PC-9 (cell line): Measurements from ENCODE around the gene ABL2. TPM values are rescaled to one million over a fixed set of nuclear protein-coding genes. Genes with fewer than 3 reads are reported as not detected.

Experiments used
- BruUV-seq: library from RNA; stranded (reverse); fragments of 400-500 nt; replicated peaks from 2 replicates; lab custom pipeline; 2021; lab: Mats Ljungman, UMichigan
- CTCF ChIA-PET: fragments of 300-600 bp; sonication (Branson Sonifier 250); formaldehyde crosslinking; loops from one replicate; lab custom pipeline; 2022; ENCODE audit warnings: antibody characterized with exemption; lab: Charles Lee
- POLR2A ChIA-PET: fragments of 300-600 bp; sonication (Branson Sonifier 250); formaldehyde crosslinking; loops from one replicate; lab custom pipeline; 2022; ENCODE audit warnings: antibody characterized with exemption; ENCODE audit not compliant: unreplicated experiment; lab: Charles Lee
- DNase-seq, 2 experiments: peaks; one replicate each; pipeline versions ENCODE4 v3.0.0 to v3.0.0-alpha.2; 2015 to 2022; ENCODE audit warnings: mixed read lengths in 1 of 2
- H2AFZ ChIP-seq: fragments of 200-600 bp; sonication (generic); 2 replicates; pipeline ENCODE4 v1.8.1; 2017; ENCODE audit warnings: antibody characterized with exemption
- H3F3A ChIP-seq: fragments of 200-600 bp; sonication (generic); 2 replicates; pipeline ENCODE4 v1.8.1; 2017; ENCODE audit warnings: antibody characterized with exemption, mild to moderate bottlenecking, low read depth; ENCODE audit not compliant: insufficient read depth
- H3K27ac ChIP-seq: fragments of 200-600 bp; sonication (generic); 2 replicates; pipeline ENCODE4 v1.6.1; 2016; ENCODE audit warnings: mixed run types
- H3K27me3 ChIP-seq: fragments of 200-600 bp; sonication (generic); 2 replicates; pipeline ENCODE4 v1.6.1; 2016; ENCODE audit warnings: low read depth, mixed run types; ENCODE audit not compliant: insufficient read depth
- H3K36me3 ChIP-seq: fragments of 200-600 bp; sonication (generic); 2 replicates; pipeline ENCODE4 v1.6.1; 2016; ENCODE audit warnings: low read depth, mixed run types
- H3K4me1 ChIP-seq: fragments of 200-600 bp; sonication (generic); replicated peaks from 2 replicates; pipeline ENCODE4 v1.6.1; 2016; ENCODE audit warnings: mixed run types; ENCODE audit not compliant: insufficient read depth
- H3K4me2 ChIP-seq: fragments of 200-600 bp; sonication (generic); 2 replicates; pipeline ENCODE4 v1.6.1; 2017; ENCODE audit warnings: mixed run types
- H3K4me3 ChIP-seq: fragments of 200-600 bp; sonication (generic); 2 replicates; pipeline ENCODE4 v1.6.1; 2016; ENCODE audit warnings: mixed run types
- H3K79me2 ChIP-seq: fragments of 200-600 bp; sonication (generic); 2 replicates; pipeline ENCODE4 v1.6.1; 2017; ENCODE audit warnings: low read depth, mixed run types
- H3K9me2 ChIP-seq: fragments of 200-600 bp; sonication (generic); 2 replicates; pipeline ENCODE4 v1.8.1; 2017; ENCODE audit warnings: mild to moderate bottlenecking; ENCODE audit not compliant: insufficient read depth
- H3K9me3 ChIP-seq: fragments of 200-600 bp; sonication (generic); 2 replicates; pipeline ENCODE4 v1.8.1; 2016; ENCODE audit warnings: low read depth; ENCODE audit not compliant: insufficient read depth
- H4K20me1 ChIP-seq: fragments of 200-600 bp; sonication (generic); 2 replicates; pipeline ENCODE4 v1.8.1; 2017; ENCODE audit not compliant: insufficient read depth
- EZH2 ChIP-seq: fragments of 200-600 bp; sonication (generic); IDR thresholded peaks from 2 replicates; pipeline ENCODE4 v1.8.0; 2017; ENCODE audit warnings: antibody characterized with exemption, low read depth
- intact Hi-C: fragments of 100-400 bp; cut with micrococcal nuclease; formaldehyde crosslinking; loops from one replicate; pipeline ENCODE4 v1.10.0; 2022; ENCODE audit not compliant: unreplicated experiment
- total RNA-seq: library from RNA; stranded (reverse); gene quantifications from 2 replicates; pipeline ENCODE4 v1.2.3, GENCODE V29; 2021
- TF ChIP-seq, protein P1 (sequence below): fragments of 200-600 bp; sonication (generic); conservative IDR thresholded peaks from 2 replicates; pipeline ENCODE4 v1.6.1; 2017; ENCODE audit warnings: mixed run types, antibody characterized with exemption, mild to moderate bottlenecking, moderate library complexity

The ABL2 gene
- total RNA-seq, 1 experiment from 2014 or later: 27.4 TPM

DNA sequence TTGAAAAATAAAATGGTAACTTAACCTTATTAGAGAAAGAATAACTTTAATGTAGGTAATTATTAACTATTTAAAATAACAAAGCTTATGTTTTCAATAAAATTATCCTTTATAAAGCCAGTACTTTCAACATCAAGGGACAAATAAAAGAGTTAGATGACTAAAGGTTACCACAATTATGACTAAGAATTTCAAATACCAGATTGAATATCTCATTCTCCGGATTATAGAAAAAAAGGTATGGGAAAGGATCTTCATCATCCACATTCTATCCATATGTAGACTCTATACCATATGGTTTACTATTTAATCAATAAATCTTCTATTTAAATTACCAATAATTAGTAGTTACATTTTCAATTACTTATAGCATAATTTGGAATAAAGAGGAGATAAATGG, 84.9 kb downstream of the ABL2 start:
- Histone ChIP-seq H3K4me1 (peaks cover 44% of the 10 kb centered on the region), H3K79me2 (peaks cover 60% of the 10 kb centered on the region), H3K27ac (peak overlapping the region; percentile 94), H3K4me3 (no peak overlapping the region), H3K9me2 (no peaks in the 10 kb centered on the region), H3K4me2 (no peak overlapping the region; the same call in 1 of the 2 replicates), H3K27me3 (no peaks in the 10 kb centered on the region), H3K36me3 (no peaks in the 10 kb centered on the region), H3F3A (peaks cover 41% of the 10 kb centered on the region), H3K9me3 (no peaks in the 10 kb centered on the region), H2AFZ (no peak overlapping the region), H4K20me1 (no peaks in the 10 kb centered on the region)
- CTCF ChIA-PET: interaction anchor here (0.6 to 1.4 kb wide), 2 partner anchors 15 to 23 kb away, joined by 3 read pairs; no protein-coding TSS in a partner anchor
- POLR2A ChIA-PET: no interaction called here
- intact Hi-C loops: no loop called here
- peak in 1 of 2 experiments; percentile 49 for DNase-seq
- no TSS peak for BruUV-seq
- TF ChIP-seq, protein P1, sequence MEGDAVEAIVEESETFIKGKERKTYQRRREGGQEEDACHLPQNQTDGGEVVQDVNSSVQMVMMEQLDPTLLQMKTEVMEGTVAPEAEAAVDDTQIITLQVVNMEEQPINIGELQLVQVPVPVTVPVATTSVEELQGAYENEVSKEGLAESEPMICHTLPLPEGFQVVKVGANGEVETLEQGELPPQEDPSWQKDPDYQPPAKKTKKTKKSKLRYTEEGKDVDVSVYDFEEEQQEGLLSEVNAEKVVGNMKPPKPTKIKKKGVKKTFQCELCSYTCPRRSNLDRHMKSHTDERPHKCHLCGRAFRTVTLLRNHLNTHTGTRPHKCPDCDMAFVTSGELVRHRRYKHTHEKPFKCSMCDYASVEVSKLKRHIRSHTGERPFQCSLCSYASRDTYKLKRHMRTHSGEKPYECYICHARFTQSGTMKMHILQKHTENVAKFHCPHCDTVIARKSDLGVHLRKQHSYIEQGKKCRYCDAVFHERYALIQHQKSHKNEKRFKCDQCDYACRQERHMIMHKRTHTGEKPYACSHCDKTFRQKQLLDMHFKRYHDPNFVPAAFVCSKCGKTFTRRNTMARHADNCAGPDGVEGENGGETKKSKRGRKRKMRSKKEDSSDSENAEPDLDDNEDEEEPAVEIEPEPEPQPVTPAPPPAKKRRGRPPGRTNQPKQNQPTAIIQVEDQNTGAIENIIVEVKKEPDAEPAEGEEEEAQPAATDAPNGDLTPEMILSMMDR: no peak
- TF ChIP-seq EZH2: no peak

DNA sequence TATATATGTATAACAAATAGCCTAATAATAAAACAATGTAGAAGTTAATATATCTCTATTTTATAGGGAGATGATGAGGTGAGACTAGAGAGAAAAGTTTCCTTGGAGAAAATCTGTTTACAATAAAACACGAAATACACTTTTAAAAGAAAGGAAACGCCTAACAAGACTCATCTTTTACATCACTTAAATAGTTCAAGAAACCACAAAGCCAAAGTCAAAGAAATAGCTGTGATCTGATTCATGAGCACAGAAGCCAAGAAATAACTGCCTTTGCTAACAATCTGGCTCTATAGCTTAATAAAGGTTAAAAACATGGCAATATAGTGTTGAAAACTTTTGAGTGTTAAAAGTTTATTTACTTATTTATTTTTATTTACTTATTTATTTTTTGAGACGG, 86.2 kb downstream of the ABL2 start:
- TF ChIP-seq EZH2: no peak
- TF ChIP-seq, protein P1: no peak
- Histone ChIP-seq H2AFZ (no peak overlapping the region), H3F3A (peaks cover 41% of the 10 kb centered on the region), H3K79me2 (peaks cover 66% of the 10 kb centered on the region), H4K20me1 (no peaks in the 10 kb centered on the region), H3K36me3 (no peaks in the 10 kb centered on the region), H3K4me2 (peak overlapping the region; percentile 85), H3K27me3 (no peaks in the 10 kb centered on the region), H3K4me1 (peaks cover 45% of the 10 kb centered on the region), H3K9me2 (no peaks in the 10 kb centered on the region), H3K9me3 (no peaks in the 10 kb centered on the region), H3K4me3 (peak overlapping the region; percentile 55), H3K27ac (peak overlapping the region; percentile 94)
- intact Hi-C loops: loop anchor here (2.0 kb wide), 1 partner anchor 15 kb away; no protein-coding TSS in a partner anchor
- BruUV-seq: no TSS peak
- peak in 1 of 2 experiments; percentile 95 for DNase-seq
- POLR2A ChIA-PET: interaction anchor here (0.5 kb wide), 1 partner anchor 21 kb away, joined by 3 read pairs; no protein-coding TSS in a partner anchor
- CTCF ChIA-PET: interaction anchor here (0.7 to 1.4 kb wide), 2 partner anchors 22 to 37 kb away, joined by 3 read pairs; no protein-coding TSS in a partner anchor

DNA sequence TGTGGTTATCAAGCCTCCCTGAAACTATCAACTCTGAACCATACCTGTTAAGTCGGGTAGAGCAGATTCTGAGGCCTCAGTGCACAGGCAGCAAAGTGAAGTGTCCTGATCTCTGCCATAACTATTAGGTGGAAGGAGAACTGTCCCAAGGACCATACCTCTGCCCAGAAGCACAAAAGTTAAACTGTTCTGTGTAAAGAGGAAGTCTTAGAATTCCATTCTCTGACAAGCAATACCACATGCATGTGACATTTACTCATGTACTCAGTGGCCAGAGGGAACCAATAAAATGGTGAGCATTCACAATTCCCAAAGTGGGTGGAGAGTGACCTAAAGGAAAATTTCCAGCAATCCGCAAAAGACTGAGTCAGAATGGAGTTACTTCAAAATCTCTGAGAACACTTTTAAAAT, 86.6 kb downstream of the ABL2 start:
- H3K79me2 ChIP-seq: peaks cover 67% of the 10 kb centered on the region
- H3K9me2 ChIP-seq: no peaks in the 10 kb centered on the region
- peak overlapping the region; percentile 94 for H3K27ac ChIP-seq
- BruUV-seq: no TSS peak
- intact Hi-C loops: loop anchor here (2.0 kb wide), 1 partner anchor 14 kb away; no protein-coding TSS in a partner anchor
- H3K36me3 ChIP-seq: no peaks in the 10 kb centered on the region
- peaks cover 49% of the 10 kb centered on the region for H3K4me1 ChIP-seq
- peaks cover 41% of the 10 kb centered on the region for H3F3A ChIP-seq
- H2AFZ ChIP-seq: no peak overlapping the region
- no peaks in the 10 kb centered on the region for H3K27me3 ChIP-seq
- no peak for TF ChIP-seq EZH2
- TF ChIP-seq, protein P1: no peak
- H3K4me2 ChIP-seq: peak overlapping the region; percentile 85
- peak; percentile 41 to 93 for DNase-seq
- no peaks in the 10 kb centered on the region for H4K20me1 ChIP-seq
- CTCF ChIA-PET: no interaction called here
- peak overlapping the region; percentile 55 for H3K4me3 ChIP-seq
- H3K9me3 ChIP-seq: no peaks in the 10 kb centered on the region
- POLR2A ChIA-PET: interaction anchor here (0.5 kb wide), 1 partner anchor 30 kb away, joined by 3 read pairs; no protein-coding TSS in a partner anchor
